Stomach (tissue), 4 donors: ENCODE data around the gene FAM20B.

Experiments used
- POLR2AphosphoS5 ChIP-seq, 3 donors: sonication (generic); formaldehyde crosslinking; IDR thresholded peaks; one replicate each; pipeline ENCODE4 v1.6.1; 2016; ENCODE audit warnings: antibody characterized with exemption in 3 of 3
- TF ChIP-seq, protein P1 (sequence below), 7 experiments: fragments of 450-650 bp in 4 of 7; fragments of 200-600 bp in 3 of 7; sonication (generic) in 3 of 7; IDR thresholded peaks; one replicate each; pipeline ENCODE4 v1.5.1; 2016 to 2019; ENCODE audit warnings: antibody characterized with exemption in 7 of 7, control low read depth in 2 of 7, mild to moderate bottlenecking in 1 of 7

DNA sequence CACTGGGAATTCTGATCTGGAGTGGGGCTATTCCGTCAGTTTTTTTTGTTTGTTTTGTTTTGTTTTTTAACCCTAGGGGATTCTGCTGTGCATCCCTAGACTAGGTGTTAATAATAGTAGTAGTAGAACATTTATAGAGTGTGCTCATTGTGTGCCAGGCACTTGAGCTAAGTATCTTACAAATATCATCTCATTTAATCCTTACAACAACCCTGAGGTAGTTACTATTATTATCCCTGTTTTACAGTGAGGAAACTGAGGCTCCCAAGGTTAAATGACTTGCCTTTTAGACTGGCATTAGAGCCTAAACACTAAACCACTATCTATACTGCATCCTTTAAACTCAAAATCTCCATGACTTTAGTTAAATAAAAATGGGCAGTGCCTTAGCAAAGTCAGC, 78.3 kb downstream of the FAM20B start:
- TF ChIP-seq, protein P1, sequence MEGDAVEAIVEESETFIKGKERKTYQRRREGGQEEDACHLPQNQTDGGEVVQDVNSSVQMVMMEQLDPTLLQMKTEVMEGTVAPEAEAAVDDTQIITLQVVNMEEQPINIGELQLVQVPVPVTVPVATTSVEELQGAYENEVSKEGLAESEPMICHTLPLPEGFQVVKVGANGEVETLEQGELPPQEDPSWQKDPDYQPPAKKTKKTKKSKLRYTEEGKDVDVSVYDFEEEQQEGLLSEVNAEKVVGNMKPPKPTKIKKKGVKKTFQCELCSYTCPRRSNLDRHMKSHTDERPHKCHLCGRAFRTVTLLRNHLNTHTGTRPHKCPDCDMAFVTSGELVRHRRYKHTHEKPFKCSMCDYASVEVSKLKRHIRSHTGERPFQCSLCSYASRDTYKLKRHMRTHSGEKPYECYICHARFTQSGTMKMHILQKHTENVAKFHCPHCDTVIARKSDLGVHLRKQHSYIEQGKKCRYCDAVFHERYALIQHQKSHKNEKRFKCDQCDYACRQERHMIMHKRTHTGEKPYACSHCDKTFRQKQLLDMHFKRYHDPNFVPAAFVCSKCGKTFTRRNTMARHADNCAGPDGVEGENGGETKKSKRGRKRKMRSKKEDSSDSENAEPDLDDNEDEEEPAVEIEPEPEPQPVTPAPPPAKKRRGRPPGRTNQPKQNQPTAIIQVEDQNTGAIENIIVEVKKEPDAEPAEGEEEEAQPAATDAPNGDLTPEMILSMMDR (IDR thresholded peaks at IDR 0.05) = no peak
- TF ChIP-seq POLR2AphosphoS5 (IDR thresholded peaks at IDR 0.05) = no peak
